GM12878 (cell line): ENCODE data around the gene SPRED2. TPM values are rescaled to one million over a fixed set of nuclear protein-coding genes. Genes with fewer than 3 reads are reported as not detected.

ENCODE experiments used
- ATAC-seq: fragments of 200-7000 bp; cut with Tn5 transposase; 3 replicates; pipeline ENCODE4 v1.9.1; 2020; ENCODE audit warnings: mild to moderate bottlenecking, moderate library complexity
- BruUV-seq: library from RNA; stranded (reverse); fragments of 400-500 nt; replicated peaks from 2 replicates; lab custom pipeline; 2021; lab: Mats Ljungman, UMichigan
- CTCF ChIA-PET: fragments of 300-600 bp; sonication (Branson Sonifier 250); formaldehyde crosslinking; extraction: SDS; loops from one replicate; lab custom pipeline; 2021; ENCODE audit warnings: inconsistent platforms; lab: Yijun Ruan, JAX
- POLR2A ChIA-PET: fragments of 350-600 bp; formaldehyde crosslinking; extraction: SDS; loops from one replicate; lab custom pipeline; 2021; ENCODE audit warnings: inconsistent platforms; lab: Charles Lee
- RAD21 ChIA-PET: fragments of 300-600 bp; sonication (Branson Sonifier 250); formaldehyde crosslinking; loops from one replicate; lab custom pipeline; 2023; ENCODE audit warnings: antibody characterized with exemption; ENCODE audit not compliant: unreplicated experiment; lab: Charles Lee
- SMC1A ChIA-PET: fragments of 300-600 bp; sonication (Branson Sonifier 250); formaldehyde crosslinking; loops from one replicate; lab custom pipeline; 2023; ENCODE audit not compliant: unreplicated experiment, uncharacterized antibody; lab: Charles Lee
- DNase-seq: peaks from one replicate; pipeline ENCODE4 v3.0.0-alpha.2; 2011; ENCODE audit warnings: low read depth, low spot score
- FAIRE-seq: peaks from 3 replicates; lab custom pipeline; 2011; peaks lifted over from hg19 to GRCh38; lab: Jason Lieb, UNC
- H2AFZ ChIP-seq: 2 replicates; pipeline ENCODE4 v1.6.0; 2011; ENCODE audit warnings: low read depth, low read length, control low read depth; ENCODE audit not compliant: control insufficient read depth
- H3K27ac ChIP-seq: 2 replicates; pipeline ENCODE4 v1.5.1; 2011; ENCODE audit warnings: control low read depth; ENCODE audit not compliant: control insufficient read depth, insufficient read depth
- H3K27me3 ChIP-seq, 2 experiments: replicated peaks in 1 of 2; 2 replicates each; pipeline versions ENCODE4 v1.6.0 to v1.6.1; 2011; ENCODE audit warnings: low read length in 1 of 2; ENCODE audit not compliant: control insufficient read depth in 2 of 2, insufficient read depth in 2 of 2
- H3K36me3 ChIP-seq, 2 experiments: 2 replicates each; pipeline ENCODE4 v1.5.1; 2011; ENCODE audit warnings: low read length in 1 of 2; ENCODE audit not compliant: control insufficient read depth in 2 of 2, insufficient read depth in 2 of 2
- H3K4me1 ChIP-seq: 2 replicates; pipeline ENCODE4 v1.6.1; 2011; ENCODE audit warnings: mild to moderate bottlenecking, low read length, moderate library complexity, mixed read lengths; ENCODE audit not compliant: control insufficient read depth, insufficient read depth
- H3K4me2 ChIP-seq: 2 replicates; pipeline ENCODE4 v1.6.0; 2011; ENCODE audit warnings: control low read depth; ENCODE audit not compliant: control insufficient read depth, insufficient read depth
- H3K4me3 ChIP-seq: fragments of 200-600 bp; sonication (generic); 2 replicates; pipeline ENCODE4 v1.5.1; 2016
- H3K79me2 ChIP-seq: 2 replicates; pipeline ENCODE4 v1.6.0; 2011; ENCODE audit warnings: low read length; ENCODE audit not compliant: control insufficient read depth, insufficient read depth
- H3K9ac ChIP-seq: 2 replicates; pipeline ENCODE4 v1.8.0; 2011; ENCODE audit warnings: low read length, control low read depth, mixed read lengths; ENCODE audit not compliant: control insufficient read depth, insufficient read depth
- H3K9me3 ChIP-seq: replicated peaks from 3 replicates; pipeline ENCODE4 v1.5.1; 2011; ENCODE audit warnings: mild to moderate bottlenecking, low read length; ENCODE audit not compliant: control insufficient read depth, insufficient read depth
- H4K20me1 ChIP-seq: 2 replicates; pipeline ENCODE4 v1.6.0; 2011; ENCODE audit not compliant: control insufficient read depth, insufficient read depth
- BACH1 ChIP-seq: fragments of 450-650 bp; IDR thresholded peaks from 2 replicates; pipeline ENCODE4 v1.6.1; 2017; ENCODE audit warnings: mild to moderate bottlenecking, borderline replicate concordance
- CREB1 ChIP-seq: IDR thresholded peaks from 2 replicates; pipeline ENCODE4 v1.6.1; 2012; ENCODE audit warnings: low read depth, mild to moderate bottlenecking, inconsistent platforms
- EED ChIP-seq: sonication (generic); IDR thresholded peaks from 2 replicates; pipeline ENCODE4 v1.6.1; 2016; ENCODE audit warnings: antibody characterized with exemption, low read depth
- HSF1 ChIP-seq: fragments of 150-350 bp; IDR thresholded peaks from 2 replicates; pipeline ENCODE4 v1.6.1; 2014; ENCODE audit warnings: mild to moderate bottlenecking, low read depth, low read length
- IKZF2 ChIP-seq, 2 experiments: fragments of 450-650 bp; IDR thresholded peaks; 2 replicates each; pipeline ENCODE4 v1.6.1; 2017; ENCODE audit warnings: mild to moderate bottlenecking in 2 of 2, moderate library complexity in 2 of 2
- NFIC ChIP-seq: IDR thresholded peaks from 2 replicates; pipeline ENCODE4 v1.6.1; 2012; ENCODE audit warnings: low read depth, mild to moderate bottlenecking, inconsistent platforms, low read length, moderate library complexity
- RUNX3 ChIP-seq: IDR thresholded peaks from 2 replicates; pipeline ENCODE4 v1.6.1; 2012; ENCODE audit warnings: low read length, inconsistent platforms
- SUZ12 ChIP-seq: fragments of 200-600 bp; sonication (generic); IDR thresholded peaks from one replicate; pipeline ENCODE4 v1.6.1; 2018; ENCODE audit warnings: antibody characterized with exemption, mild to moderate bottlenecking; ENCODE audit not compliant: unreplicated experiment
- ZNF622 ChIP-seq: fragments of 450-650 bp; IDR thresholded peaks from 2 replicates; pipeline ENCODE4 v1.6.1; 2017; ENCODE audit warnings: mild to moderate bottlenecking, inconsistent platforms
- whole genome bisulfite sequencing: methylation state at CpG from one replicate; pipeline ENCODE4 v1.1.6; 2016; ENCODE audit warnings: low lambda C conversion rate; ENCODE audit not compliant: insufficient replicate concordance, insufficient coverage; ENCODE audit errors: missing lambda C conversion rate; 5-methylcytosine and 5-hydroxymethylcytosine counted together
- in situ Hi-C: fragments of 300-500 bp; cut with MboI; formaldehyde crosslinking; loops from 9 replicates; pipeline ENCODE4 v1.14.3; 2018; ENCODE audit warnings: mixed read lengths
- intact Hi-C: fragments of 100-400 bp; cut with micrococcal nuclease; formaldehyde crosslinking; loops from one replicate; pipeline ENCODE4 v1.14.2; 2022; ENCODE audit not compliant: unreplicated experiment
- polyA plus RNA-seq, 11 experiments: library from polyadenylated mRNA; depleted of rRNA in 4 of 11; unstranded in 6 of 11; stranded (reverse) in 5 of 11; fragments of >200 nt; fragmentation: Nextera tagmentation in 4 of 11; fragmentation: Illumina TruSeq in 1 of 11; extraction: Ambion mirVana in 4 of 11; extraction: Trizol in 1 of 11; gene quantifications; 1 replicate in 1 of 11; 2 replicates in 10 of 11; pipeline versions ENCODE4 v1.2.1 to v1.2.3, GENCODE V29; 2011 to 2016; ENCODE audit warnings: inconsistent platforms in 2 of 11, missing spikeins in 2 of 11, low read depth in 1 of 11
- total RNA-seq, 4 experiments: library from RNA; depleted of rRNA in 3 of 4; stranded (reverse); fragments of >200 nt in 3 of 4; fragmentation: Illumina TruSeq in 1 of 4; extraction: Trizol in 1 of 4; gene quantifications; 2 replicates each; pipeline versions ENCODE4 v1.2.1 to v1.2.3, GENCODE V29; 2013 to 2021

Gene SPRED2
- total and polyA plus RNA-seq, 10 of the 15 experiments (the other 5 are each of a cell fraction or from before 2014, with no cell fraction given) = 3.0 to 23.9 (median 9.7) TPM

GRCh38 chr2:65344689-65345088 is 87.7 kb downstream of the SPRED2 start:
- Histone ChIP-seq H3K9me3 (no peaks in the 10 kb centered on the region), H4K20me1 (no peaks in the 10 kb centered on the region), H2AFZ (no peak overlapping the region; the same call in 1 of the 2 replicates), H3K9ac (no peak overlapping the region), H3K79me2 (no peaks in the 10 kb centered on the region), H3K27me3 (no peaks in the 10 kb centered on the region), H3K4me1 (peaks cover 8% of the 10 kb centered on the region; the same call in 1 of the 2 replicates), H3K4me2 (peak overlapping the region; percentile 56), H3K4me3 (0 out of 2 replicates have a peak overlapping the region, but pooled peaks have one; percentile 15), H3K36me3 (no peaks in the 10 kb centered on the region; a peak in 1 of 4 replicates), H3K27ac (no peak overlapping the region)
- in situ Hi-C loops (no loop called here), intact Hi-C loops (no loop called here)
- TF ChIP-seq ZNF622 = no peak
- peak in 1 of 2 experiments; percentile 16; a peak in 2 of 4 replicates for TF ChIP-seq IKZF2 (IDR thresholded peaks at IDR 0.05)
- TF ChIP-seq HSF1 = no peak
- peak; percentile 80 for TF ChIP-seq RUNX3
- TF ChIP-seq SUZ12 = no peak
- TF ChIP-seq EED = peak; percentile 89
- no peak for TF ChIP-seq BACH1
- peak; percentile 43; the same call in 1 of the 2 replicates for TF ChIP-seq CREB1
- TF ChIP-seq NFIC = peak; percentile 9; the same call in 1 of the 2 replicates
- 10% methylated on average over 15 of the region's 15 CpGs for WGBS
- ChIA-PET POLR2A (interaction anchor here (0.6 to 1.1 kb wide), 5 partner anchors 12 to 109 kb away, joined by 3 to 6 read pairs (median 4); no protein-coding TSS in a partner anchor), CTCF (interaction anchor here (0.6 to 1.3 kb wide), 2 partner anchors 12 to 14 kb away, joined by 3 to 6 read pairs; no protein-coding TSS in a partner anchor), SMC1A (interaction anchor here (0.8 to 1.2 kb wide), 6 partner anchors 9 to 68 kb away, joined by 3 to 7 read pairs (median 3); no protein-coding TSS in a partner anchor), RAD21 (interaction anchor here (1.0 to 1.3 kb wide), 2 partner anchors 9 to 13 kb away, joined by 3 read pairs; no protein-coding TSS in a partner anchor)
- BruUV-seq = no TSS peak
- ATAC-seq (peak; percentile 51), DNase-seq (no peak), FAIRE-seq (no peak)
